ENCODE data around the gene KIRREL1. TPM values are rescaled to one million over a fixed set of nuclear protein-coding genes. Genes with fewer than 3 reads are reported as not detected.

Gene KIRREL1
- total and polyA plus RNA-seq, 2 of the 8 experiments (the other 6 are each of a cell fraction or from before 2014, with no cell fraction given): 14.2 to 39.0 TPM

GRCh38 chr1:157993147-157993917 is at the start of gene KIRREL1 (continued):
- no peak for TF ChIP-seq KDM1A (IDR thresholded peaks at IDR 0.05; ENCODE audit: borderline replicate concordance, low read length)
- no peak for TF ChIP-seq TEAD4 (IDR thresholded peaks at IDR 0.05; ENCODE audit: low read depth, low read length)
- TF ChIP-seq JUND (IDR thresholded peaks at IDR 0.05; ENCODE audit: low read length): no peak
- TF ChIP-seq RNF2 (IDR thresholded peaks at IDR 0.05; ENCODE audit: borderline replicate concordance, low read depth, low read length, missing control alignments, poor library complexity, severe bottlenecking): no peak
- no peak for TF ChIP-seq SP4 (IDR thresholded peaks at IDR 0.05; ENCODE audit: low read length)
